Chondrocyte (in vitro differentiated cells): ENCODE measurements around the gene SRMS. TPM values are rescaled to one million over a fixed set of nuclear protein-coding genes. Genes with fewer than 3 reads are reported as not detected.

Source experiments
- DNase-seq: peaks from one replicate; pipeline ENCODE4 v3.0.0; 2021; ENCODE audit warnings: mixed read lengths, low spot score
- H3K27ac Mint-ChIP-seq: one replicate; pipeline ENCODE4 v1.8.0; 2021; ENCODE audit warnings: mild to moderate bottlenecking, moderate library complexity, mixed read lengths; ENCODE audit not compliant: unreplicated experiment
- H3K27me3 Mint-ChIP-seq: 2 replicates; pipeline ENCODE4 v1.8.0; 2021; ENCODE audit warnings: low read depth, mixed read lengths
- H3K36me3 Mint-ChIP-seq: 2 replicates; pipeline ENCODE4 v1.8.0; 2021; ENCODE audit warnings: low read depth, mixed read lengths
- H3K4me1 Mint-ChIP-seq: 2 replicates; pipeline ENCODE4 v1.8.0; 2021; ENCODE audit warnings: low read depth, mild to moderate bottlenecking, mixed read lengths
- H3K4me3 Mint-ChIP-seq: one replicate; pipeline ENCODE4 v1.8.0; 2021; ENCODE audit warnings: mild to moderate bottlenecking, moderate library complexity, mixed read lengths; ENCODE audit not compliant: unreplicated experiment
- H3K9me3 Mint-ChIP-seq: 2 replicates; pipeline ENCODE4 v1.8.0; 2021; ENCODE audit warnings: low read depth, mixed read lengths
- CTCF ChIP-seq: fragments of 200-600 bp; sonication (generic); IDR thresholded peaks from 2 replicates; pipeline ENCODE4 v1.5.0; 2021; ENCODE audit warnings: antibody characterized with exemption, mild to moderate bottlenecking, moderate library complexity
- total RNA-seq: library from RNA; stranded (reverse); gene quantifications from 3 replicates; pipeline ENCODE4 v1.2.1, GENCODE V29; 2021

The SRMS gene
- total RNA-seq, 1 donor from 2014 or later, result not detected

GRCh38 chr20:63556873-63557478 is 9.4 kb upstream of the SRMS start:
- no peaks in the 10 kb centered on the region for H3K9me3 Mint-ChIP-seq
- H3K27me3 Mint-ChIP-seq, result no peaks in the 10 kb centered on the region
- H3K4me1 Mint-ChIP-seq, result no peaks in the 10 kb centered on the region
- no peak for TF ChIP-seq CTCF
- no peak for DNase-seq
- no peak overlapping the region for H3K27ac Mint-ChIP-seq
- no peak overlapping the region for H3K4me3 Mint-ChIP-seq
- peaks cover 4% of the 10 kb centered on the region for H3K36me3 Mint-ChIP-seq

GRCh38 chr20:63555661-63556381 is 8.3 kb upstream of the SRMS start:
- Mint-ChIP-seq H3K27ac (no peak overlapping the region), H3K4me3 (no peak overlapping the region), H3K4me1 (no peaks in the 10 kb centered on the region), H3K9me3 (no peaks in the 10 kb centered on the region), H3K27me3 (no peaks in the 10 kb centered on the region), H3K36me3 (peaks cover 4% of the 10 kb centered on the region)
- no peak for DNase-seq
- no peak for TF ChIP-seq CTCF

- peak overlapping the region; percentile 59 for H3K4me3 Mint-ChIP-seq
- no peaks in the 10 kb centered on the region for H3K9me3 Mint-ChIP-seq
- peaks cover 1% of the 10 kb centered on the region for H3K36me3 Mint-ChIP-seq
- no peak overlapping the region for H3K27ac Mint-ChIP-seq
- H3K27me3 Mint-ChIP-seq, result no peaks in the 10 kb centered on the region
- H3K4me1 Mint-ChIP-seq, result no peaks in the 10 kb centered on the region
- no peak for TF ChIP-seq CTCF
- no peak for DNase-seq
These were observed 7.1 kb upstream of the SRMS start for GRCh38 chr20:63554361-63555278.

- Mint-ChIP-seq H3K27ac (no peak within 1 kb of the TSS), H3K27me3 (peaks cover 2% of the 10 kb centered on the region), H3K4me3 (peak within 1 kb of the TSS; percentile 59), H3K9me3 (no peaks in the 10 kb centered on the region), H3K4me1 (no peaks in the 10 kb centered on the region), H3K36me3 (no peaks in the 10 kb centered on the region)
- TF ChIP-seq CTCF, result no peak
- DNase-seq, result no peak
These were observed 6.4 kb upstream of the SRMS start, which contains the start of gene FNDC11 for GRCh38 chr20:63553933-63554290. TSS of gene FNDC11 (plus strand) at chr20:63554159. CDS start at chr20:63555664, 1,505 bp downstream.

- H3K27ac Mint-ChIP-seq, result no peak overlapping the region
- H3K36me3 Mint-ChIP-seq, result no peaks in the 10 kb centered on the region
- peak overlapping the region; percentile 59 for H3K4me3 Mint-ChIP-seq
These were observed 5.8 kb upstream of the SRMS start for GRCh38 chr20:63553251-63553932.

More at GRCh38 chr20:63553251-63553932, 5.8 kb upstream of the SRMS start:
- TF ChIP-seq CTCF, result no peak
- Mint-ChIP-seq H3K4me1 (no peaks in the 10 kb centered on the region), H3K27me3 (peaks cover 5% of the 10 kb centered on the region), H3K9me3 (no peaks in the 10 kb centered on the region)
- no peak for DNase-seq
